Breast epithelium (tissue), 4 donors: ENCODE data around the gene MYO5A. TPM values are rescaled to one million over a fixed set of nuclear protein-coding genes. Genes with fewer than 3 reads are reported as not detected.

Experiments used
- DNase-seq, 2 donors: peaks; one replicate each; pipeline ENCODE4 v3.0.0-alpha.2; 2019; ENCODE audit warnings: low spot score in 2 of 2
- H3K27ac ChIP-seq, 2 donors: fragments of 200-600 bp; sonication (generic) in 1 of 2; one replicate each; pipeline ENCODE4 v1.5.1; 2016 to 2019; ENCODE audit warnings: mild to moderate bottlenecking in 1 of 2
- H3K27me3 ChIP-seq, 2 donors: fragments of 200-600 bp; sonication (generic) in 1 of 2; one replicate each; pipeline versions ENCODE4 v1.5.1 to v1.6.0; 2017 to 2019; ENCODE audit warnings: control low read depth in 1 of 2, mild to moderate bottlenecking in 1 of 2
- H3K36me3 ChIP-seq: fragments of 200-600 bp; one replicate; pipeline ENCODE4 v1.5.1; 2019
- H3K4me1 ChIP-seq, 2 donors: fragments of 200-600 bp; sonication (generic); one replicate each; pipeline ENCODE4 v1.5.1; 2016 to 2019; ENCODE audit warnings: control low read depth in 1 of 2
- H3K4me3 ChIP-seq, 3 donors: fragments of 200-600 bp; sonication (generic); 1 replicate in 2 of 3; 2 replicates in 1 of 3; pipeline ENCODE4 v1.5.1; 2016 to 2019; ENCODE audit warnings: mild to moderate bottlenecking in 3 of 3, moderate library complexity in 2 of 3
- H3K9me3 ChIP-seq, 2 donors: fragments of 200-600 bp; sonication (generic) in 1 of 2; one replicate each; pipeline ENCODE4 v1.5.1; 2016 to 2019; ENCODE audit warnings: control low read depth in 1 of 2
- CTCF ChIP-seq, 3 donors: fragments of 450-650 bp; IDR thresholded peaks; one replicate each; pipeline ENCODE4 v1.5.1; 2016 to 2017; ENCODE audit warnings: antibody characterized with exemption in 3 of 3, mild to moderate bottlenecking in 3 of 3, moderate library complexity in 3 of 3
- POLR2A ChIP-seq: fragments of 450-650 bp; IDR thresholded peaks from one replicate; pipeline ENCODE4 v1.6.1; 2016; ENCODE audit warnings: antibody characterized with exemption, mild to moderate bottlenecking, moderate library complexity
- POLR2AphosphoS5 ChIP-seq, 3 donors: sonication (generic); formaldehyde crosslinking; IDR thresholded peaks; one replicate each; pipeline ENCODE4 v1.6.1; 2017; ENCODE audit warnings: antibody characterized with exemption in 3 of 3
- intact Hi-C: fragments of 100-400 bp; cut with DNase I; formaldehyde crosslinking; loops from one replicate; pipeline ENCODE4 v1.15.1; 2023; ENCODE audit warnings: low total_unique reads
- total RNA-seq, 3 donors: library from RNA; depleted of rRNA; stranded (reverse); fragments of >200 nt; gene quantifications; one replicate each; pipeline ENCODE4 v1.1.0, GENCODE V29; 2016

MYO5A gene
- total RNA-seq, 3 donors from 2014 or later = 34.1 to 77.4 (median 34.4) TPM

- no peak for DNase-seq
- Histone ChIP-seq H3K27ac (no peak overlapping the region), H3K4me1 (no peaks in the 10 kb centered on the region), H3K9me3 (no peaks in the 10 kb centered on the region), H3K4me3 (no peak overlapping the region), H3K27me3 (no peaks in the 10 kb centered on the region), H3K36me3 (no peaks in the 10 kb centered on the region)
- TF ChIP-seq POLR2A = no peak
- no peak for TF ChIP-seq POLR2AphosphoS5 (IDR thresholded peaks at IDR 0.05)
- no peak for TF ChIP-seq CTCF (IDR thresholded peaks at IDR 0.05)
- intact Hi-C loops = no loop called here
Measured at GRCh38 chr15:52317688-52318087, 211.0 kb downstream of the MYO5A start.

- no peaks in the 10 kb centered on the region for H3K36me3 ChIP-seq
Measured at GRCh38 chr15:52317022-52317421, 211.7 kb downstream of the MYO5A start.

GRCh38 chr15:52309154-52309548 is 219.5 kb downstream of the MYO5A start:
- Histone ChIP-seq H3K36me3 (no peaks in the 10 kb centered on the region), H3K27ac (no peak overlapping the region), H3K9me3 (no peaks in the 10 kb centered on the region), H3K4me3 (no peak overlapping the region), H3K27me3 (no peaks in the 10 kb centered on the region), H3K4me1 (no peaks in the 10 kb centered on the region)
- intact Hi-C loops = no loop called here
- TF ChIP-seq POLR2A (no peak), CTCF (IDR thresholded peaks at IDR 0.05) (no peak), POLR2AphosphoS5 (IDR thresholded peaks at IDR 0.05) (no peak)
- DNase-seq = no peak

More at GRCh38 chr15:52317022-52317421, 211.7 kb downstream of the MYO5A start:
- H3K4me1 ChIP-seq = no peaks in the 10 kb centered on the region
- H3K27me3 ChIP-seq = no peaks in the 10 kb centered on the region
- H3K4me3 ChIP-seq = no peak overlapping the region
- DNase-seq = no peak
- H3K9me3 ChIP-seq = no peaks in the 10 kb centered on the region
- no peak overlapping the region for H3K27ac ChIP-seq
- intact Hi-C loops = no loop called here
- TF ChIP-seq POLR2A (no peak), POLR2AphosphoS5 (IDR thresholded peaks at IDR 0.05) (no peak), CTCF (IDR thresholded peaks at IDR 0.05) (no peak)

- no peak overlapping the region for H3K4me3 ChIP-seq
- H3K27ac ChIP-seq = no peak overlapping the region
- H3K36me3 ChIP-seq = no peaks in the 10 kb centered on the region
- no peaks in the 10 kb centered on the region for H3K27me3 ChIP-seq
- no peaks in the 10 kb centered on the region for H3K4me1 ChIP-seq
- TF ChIP-seq CTCF (IDR thresholded peaks at IDR 0.05) = no peak
- no peaks in the 10 kb centered on the region for H3K9me3 ChIP-seq
- intact Hi-C loops = no loop called here
- no peak for DNase-seq
Measured at GRCh38 chr15:52308446-52309153, 220.1 kb downstream of the MYO5A start.

- no peak overlapping the region for H3K4me3 ChIP-seq
- intact Hi-C loops = no loop called here
- no peak for DNase-seq
- no peaks in the 10 kb centered on the region for H3K9me3 ChIP-seq
- H3K27me3 ChIP-seq = no peaks in the 10 kb centered on the region
- H3K27ac ChIP-seq = no peak overlapping the region
- H3K4me1 ChIP-seq = no peaks in the 10 kb centered on the region
- TF ChIP-seq POLR2AphosphoS5 (IDR thresholded peaks at IDR 0.05) (no peak), CTCF (IDR thresholded peaks at IDR 0.05) (no peak), POLR2A (no peak)
- H3K36me3 ChIP-seq = no peaks in the 10 kb centered on the region
Measured at GRCh38 chr15:52307847-52308246, 220.8 kb downstream of the MYO5A start.
